PC-9 (cell line): ENCODE measurements around the gene PFN2. TPM values are rescaled to one million over a fixed set of nuclear protein-coding genes. Genes with fewer than 3 reads are reported as not detected.

Experiments used
- BruUV-seq: library from RNA; stranded (reverse); fragments of 400-500 nt; replicated peaks from 2 replicates; lab custom pipeline; 2021; lab: Mats Ljungman, UMichigan
- CTCF ChIA-PET: fragments of 300-600 bp; sonication (Branson Sonifier 250); formaldehyde crosslinking; loops from one replicate; lab custom pipeline; 2022; ENCODE audit warnings: antibody characterized with exemption; lab: Charles Lee
- POLR2A ChIA-PET: fragments of 300-600 bp; sonication (Branson Sonifier 250); formaldehyde crosslinking; loops from one replicate; lab custom pipeline; 2022; ENCODE audit warnings: antibody characterized with exemption; ENCODE audit not compliant: unreplicated experiment; lab: Charles Lee
- DNase-seq, 2 experiments: peaks; one replicate each; pipeline versions ENCODE4 v3.0.0 to v3.0.0-alpha.2; 2015 to 2022; ENCODE audit warnings: mixed read lengths in 1 of 2
- H2AFZ ChIP-seq: fragments of 200-600 bp; sonication (generic); 2 replicates; pipeline ENCODE4 v1.8.1; 2017; ENCODE audit warnings: antibody characterized with exemption
- H3F3A ChIP-seq: fragments of 200-600 bp; sonication (generic); 2 replicates; pipeline ENCODE4 v1.8.1; 2017; ENCODE audit warnings: antibody characterized with exemption, mild to moderate bottlenecking, low read depth; ENCODE audit not compliant: insufficient read depth
- H3K27ac ChIP-seq: fragments of 200-600 bp; sonication (generic); 2 replicates; pipeline ENCODE4 v1.6.1; 2016; ENCODE audit warnings: mixed run types
- H3K27me3 ChIP-seq: fragments of 200-600 bp; sonication (generic); 2 replicates; pipeline ENCODE4 v1.6.1; 2016; ENCODE audit warnings: low read depth, mixed run types; ENCODE audit not compliant: insufficient read depth
- H3K36me3 ChIP-seq: fragments of 200-600 bp; sonication (generic); 2 replicates; pipeline ENCODE4 v1.6.1; 2016; ENCODE audit warnings: low read depth, mixed run types
- H3K4me1 ChIP-seq: fragments of 200-600 bp; sonication (generic); replicated peaks from 2 replicates; pipeline ENCODE4 v1.6.1; 2016; ENCODE audit warnings: mixed run types; ENCODE audit not compliant: insufficient read depth
- H3K4me2 ChIP-seq: fragments of 200-600 bp; sonication (generic); 2 replicates; pipeline ENCODE4 v1.6.1; 2017; ENCODE audit warnings: mixed run types
- H3K4me3 ChIP-seq: fragments of 200-600 bp; sonication (generic); 2 replicates; pipeline ENCODE4 v1.6.1; 2016; ENCODE audit warnings: mixed run types
- H3K79me2 ChIP-seq: fragments of 200-600 bp; sonication (generic); 2 replicates; pipeline ENCODE4 v1.6.1; 2017; ENCODE audit warnings: low read depth, mixed run types
- H3K9me2 ChIP-seq: fragments of 200-600 bp; sonication (generic); 2 replicates; pipeline ENCODE4 v1.8.1; 2017; ENCODE audit warnings: mild to moderate bottlenecking; ENCODE audit not compliant: insufficient read depth
- H3K9me3 ChIP-seq: fragments of 200-600 bp; sonication (generic); 2 replicates; pipeline ENCODE4 v1.8.1; 2016; ENCODE audit warnings: low read depth; ENCODE audit not compliant: insufficient read depth
- H4K20me1 ChIP-seq: fragments of 200-600 bp; sonication (generic); 2 replicates; pipeline ENCODE4 v1.8.1; 2017; ENCODE audit not compliant: insufficient read depth
- EZH2 ChIP-seq: fragments of 200-600 bp; sonication (generic); IDR thresholded peaks from 2 replicates; pipeline ENCODE4 v1.8.0; 2017; ENCODE audit warnings: antibody characterized with exemption, low read depth
- intact Hi-C: fragments of 100-400 bp; cut with micrococcal nuclease; formaldehyde crosslinking; loops from one replicate; pipeline ENCODE4 v1.10.0; 2022; ENCODE audit not compliant: unreplicated experiment
- total RNA-seq: library from RNA; stranded (reverse); gene quantifications from 2 replicates; pipeline ENCODE4 v1.2.3, GENCODE V29; 2021
- TF ChIP-seq, protein P1 (sequence below): fragments of 200-600 bp; sonication (generic); conservative IDR thresholded peaks from 2 replicates; pipeline ENCODE4 v1.6.1; 2017; ENCODE audit warnings: mixed run types, antibody characterized with exemption, mild to moderate bottlenecking, moderate library complexity

Gene PFN2
- total RNA-seq, 1 experiment from 2014 or later = 187 TPM

DNA sequence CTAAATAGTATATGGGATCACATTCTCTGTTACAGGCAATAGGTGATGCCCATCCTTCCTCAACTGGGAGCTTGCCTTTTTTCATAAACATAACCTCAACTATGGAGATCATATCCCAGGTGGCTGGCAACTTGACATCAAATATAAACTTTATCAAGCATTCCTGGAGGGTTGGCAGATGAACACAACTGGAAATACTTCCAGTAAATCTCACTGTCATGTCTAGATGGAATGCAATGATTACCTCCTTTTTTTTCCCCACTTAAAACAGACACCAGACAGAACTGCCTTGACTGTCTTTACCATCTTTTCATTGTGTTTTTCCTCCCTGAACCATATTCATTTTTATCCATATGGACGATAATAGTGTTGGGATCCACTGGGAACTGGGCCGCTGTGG, 43.1 kb upstream of the PFN2 start:
- no peaks in the 10 kb centered on the region for H3K27me3 ChIP-seq
- no peak overlapping the region for H3K4me2 ChIP-seq
- H2AFZ ChIP-seq = no peak overlapping the region
- no peaks in the 10 kb centered on the region for H4K20me1 ChIP-seq
- no peak overlapping the region for H3K4me3 ChIP-seq
- H3K9me3 ChIP-seq = no peaks in the 10 kb centered on the region
- no peaks in the 10 kb centered on the region for H3F3A ChIP-seq
- no peak for TF ChIP-seq EZH2
- TF ChIP-seq, protein P1, sequence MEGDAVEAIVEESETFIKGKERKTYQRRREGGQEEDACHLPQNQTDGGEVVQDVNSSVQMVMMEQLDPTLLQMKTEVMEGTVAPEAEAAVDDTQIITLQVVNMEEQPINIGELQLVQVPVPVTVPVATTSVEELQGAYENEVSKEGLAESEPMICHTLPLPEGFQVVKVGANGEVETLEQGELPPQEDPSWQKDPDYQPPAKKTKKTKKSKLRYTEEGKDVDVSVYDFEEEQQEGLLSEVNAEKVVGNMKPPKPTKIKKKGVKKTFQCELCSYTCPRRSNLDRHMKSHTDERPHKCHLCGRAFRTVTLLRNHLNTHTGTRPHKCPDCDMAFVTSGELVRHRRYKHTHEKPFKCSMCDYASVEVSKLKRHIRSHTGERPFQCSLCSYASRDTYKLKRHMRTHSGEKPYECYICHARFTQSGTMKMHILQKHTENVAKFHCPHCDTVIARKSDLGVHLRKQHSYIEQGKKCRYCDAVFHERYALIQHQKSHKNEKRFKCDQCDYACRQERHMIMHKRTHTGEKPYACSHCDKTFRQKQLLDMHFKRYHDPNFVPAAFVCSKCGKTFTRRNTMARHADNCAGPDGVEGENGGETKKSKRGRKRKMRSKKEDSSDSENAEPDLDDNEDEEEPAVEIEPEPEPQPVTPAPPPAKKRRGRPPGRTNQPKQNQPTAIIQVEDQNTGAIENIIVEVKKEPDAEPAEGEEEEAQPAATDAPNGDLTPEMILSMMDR = no peak
- no peak for DNase-seq
- no TSS peak for BruUV-seq
- H3K9me2 ChIP-seq = no peaks in the 10 kb centered on the region
- intact Hi-C loops = no loop called here
- H3K27ac ChIP-seq = no peak overlapping the region
- no peaks in the 10 kb centered on the region for H3K36me3 ChIP-seq
- no peaks in the 10 kb centered on the region for H3K79me2 ChIP-seq
- ChIA-PET POLR2A (no interaction called here), CTCF (no interaction called here)
- H3K4me1 ChIP-seq = no peaks in the 10 kb centered on the region

- no peaks in the 10 kb centered on the region for H3K36me3 ChIP-seq
- H2AFZ ChIP-seq = no peak overlapping the region
- no peak for TF ChIP-seq EZH2
- TF ChIP-seq, protein P1 = no peak
- no peak overlapping the region for H3K4me2 ChIP-seq
- H4K20me1 ChIP-seq = no peaks in the 10 kb centered on the region
- H3K27ac ChIP-seq = no peak overlapping the region
- H3K4me3 ChIP-seq = no peak overlapping the region
- H3K27me3 ChIP-seq = no peaks in the 10 kb centered on the region
- BruUV-seq = no TSS peak
- CTCF ChIA-PET = no interaction called here
- POLR2A ChIA-PET = interaction anchor here (0.6 kb wide), 1 partner anchor 22 kb away, joined by 4 read pairs; no protein-coding TSS in a partner anchor
- DNase-seq = no peak
- peaks cover 10% of the 10 kb centered on the region; the same call in 1 of the 2 replicates for H3K4me1 ChIP-seq
- H3K9me2 ChIP-seq = no peaks in the 10 kb centered on the region
- no peaks in the 10 kb centered on the region for H3K79me2 ChIP-seq
- intact Hi-C loops = no loop called here
- H3F3A ChIP-seq = no peaks in the 10 kb centered on the region
- no peaks in the 10 kb centered on the region for H3K9me3 ChIP-seq
These were observed 36.1 kb upstream of the PFN2 start for GRCh38 chr3:150006794-150007193.

DNA sequence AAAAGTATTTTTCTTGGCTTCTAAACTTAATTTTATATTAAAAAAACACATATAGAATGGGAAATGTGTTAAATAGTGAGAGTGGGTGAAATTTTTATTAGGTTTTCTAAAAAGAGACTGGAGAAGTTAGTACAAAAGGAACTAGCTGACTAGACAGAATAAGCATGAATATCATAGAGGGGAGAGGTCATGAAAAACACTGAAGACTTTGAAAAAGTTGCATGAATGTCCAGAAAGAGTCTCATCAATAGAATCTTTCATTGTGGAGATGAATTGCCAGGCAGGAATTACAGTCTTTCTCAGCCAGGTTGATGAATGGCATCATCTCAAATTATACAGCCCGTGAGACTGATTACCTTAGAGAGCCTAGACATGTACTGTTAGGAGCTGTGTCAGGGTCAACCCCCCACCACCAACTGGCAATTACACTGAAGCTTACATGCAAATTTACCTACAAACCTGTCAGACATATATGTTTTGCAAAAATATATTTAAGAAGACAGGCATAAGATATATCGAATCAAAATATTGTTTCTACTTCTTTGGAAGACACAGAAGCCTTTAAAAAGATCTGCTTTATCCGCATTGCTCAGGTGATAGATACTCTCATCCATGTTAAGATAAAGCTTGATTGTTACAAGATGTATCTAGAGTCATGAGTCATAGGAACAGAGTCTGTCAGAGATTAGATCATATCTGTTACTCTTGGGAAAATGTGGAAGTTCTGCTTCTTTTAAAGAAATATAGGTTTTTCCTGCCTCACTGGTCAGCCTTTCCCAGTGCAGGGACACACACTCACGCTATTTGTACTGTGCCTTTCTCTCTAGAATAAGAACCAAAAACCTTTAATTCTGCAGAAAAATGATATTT, 34.8 kb upstream of the PFN2 start:
- H3K9me2 ChIP-seq = no peaks in the 10 kb centered on the region
- TF ChIP-seq, protein P1 = no peak
- no peak for TF ChIP-seq EZH2
- no peaks in the 10 kb centered on the region for H3K9me3 ChIP-seq
- H3K4me1 ChIP-seq = peaks cover 10% of the 10 kb centered on the region; the same call in 1 of the 2 replicates
- no peak overlapping the region for H2AFZ ChIP-seq
- intact Hi-C loops = no loop called here
- H3K36me3 ChIP-seq = no peaks in the 10 kb centered on the region
- no peaks in the 10 kb centered on the region for H3K27me3 ChIP-seq
- POLR2A ChIA-PET = interaction anchor here (0.7 kb wide), 1 partner anchor 36 kb away, joined by 3 read pairs; no protein-coding TSS in a partner anchor
- BruUV-seq = no TSS peak
- no peak for DNase-seq
- H3K4me2 ChIP-seq = no peak overlapping the region
- H3F3A ChIP-seq = no peaks in the 10 kb centered on the region
- no peaks in the 10 kb centered on the region for H4K20me1 ChIP-seq
- H3K4me3 ChIP-seq = no peak overlapping the region
- H3K79me2 ChIP-seq = no peaks in the 10 kb centered on the region
- CTCF ChIA-PET = no interaction called here
- no peak overlapping the region for H3K27ac ChIP-seq
